ENCODE measurements around the gene GTSE1. TPM values are rescaled to one million over a fixed set of nuclear protein-coding genes. Genes with fewer than 3 reads are reported as not detected.
A peak's percentile ranks its signal among the peaks of the same experiment; 100 is the strongest.
"Not testable (repeated sequence)": the region's sequence is repeated elsewhere in the genome, so short reads cannot be mapped to it uniquely, and the experiment has no call there.

Gene GTSE1
- total RNA-seq, 1 experiment from 2014 or later: 38.8 TPM

DNA sequence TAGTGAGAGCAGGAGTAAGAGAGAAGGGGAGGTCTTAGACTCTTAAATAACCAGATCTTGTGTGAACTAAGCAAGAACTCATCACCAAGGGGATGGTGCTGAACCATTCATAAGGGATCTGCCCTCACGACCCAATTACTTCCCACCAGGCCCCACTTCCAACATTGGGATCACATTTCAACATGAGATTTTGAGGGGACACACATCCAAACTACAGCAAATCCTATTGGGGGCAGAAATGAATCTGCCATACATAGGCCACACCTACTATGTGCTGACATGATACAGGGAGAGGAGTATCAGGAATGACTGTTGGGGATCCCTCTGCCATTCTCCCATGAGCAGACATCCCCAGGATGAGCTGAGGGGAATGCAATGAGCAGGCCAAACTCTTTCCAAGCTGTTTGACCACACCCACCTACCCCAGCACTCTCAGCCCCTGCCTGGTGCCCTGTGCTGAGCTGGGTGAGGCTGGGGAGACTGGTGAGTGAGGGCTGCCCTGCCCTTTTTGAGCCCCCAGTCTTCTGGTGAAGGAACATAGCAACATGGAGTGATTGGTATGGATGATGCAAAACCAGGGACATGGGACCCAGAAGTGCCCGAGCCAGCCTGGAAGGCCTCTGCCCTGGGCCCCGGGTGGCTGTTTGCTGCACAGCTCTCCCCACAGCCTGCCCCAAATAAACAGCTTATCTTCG lies 1.2 kb upstream of the GTSE1 start:
- Histone ChIP-seq H3K36me3 (replicated peaks; ENCODE audit: control insufficient read depth, insufficient read depth, low read length) (peaks cover 14% of the 10 kb centered on the region), H3K27me3 (ENCODE audit: control insufficient read depth, insufficient read depth, low read length) (no peaks in the 10 kb centered on the region), H3K4me3 (ENCODE audit: insufficient read depth, low read depth, low read length) (peak overlapping the region; percentile 54)
- peak; percentile 64 for DNase-seq

DNA sequence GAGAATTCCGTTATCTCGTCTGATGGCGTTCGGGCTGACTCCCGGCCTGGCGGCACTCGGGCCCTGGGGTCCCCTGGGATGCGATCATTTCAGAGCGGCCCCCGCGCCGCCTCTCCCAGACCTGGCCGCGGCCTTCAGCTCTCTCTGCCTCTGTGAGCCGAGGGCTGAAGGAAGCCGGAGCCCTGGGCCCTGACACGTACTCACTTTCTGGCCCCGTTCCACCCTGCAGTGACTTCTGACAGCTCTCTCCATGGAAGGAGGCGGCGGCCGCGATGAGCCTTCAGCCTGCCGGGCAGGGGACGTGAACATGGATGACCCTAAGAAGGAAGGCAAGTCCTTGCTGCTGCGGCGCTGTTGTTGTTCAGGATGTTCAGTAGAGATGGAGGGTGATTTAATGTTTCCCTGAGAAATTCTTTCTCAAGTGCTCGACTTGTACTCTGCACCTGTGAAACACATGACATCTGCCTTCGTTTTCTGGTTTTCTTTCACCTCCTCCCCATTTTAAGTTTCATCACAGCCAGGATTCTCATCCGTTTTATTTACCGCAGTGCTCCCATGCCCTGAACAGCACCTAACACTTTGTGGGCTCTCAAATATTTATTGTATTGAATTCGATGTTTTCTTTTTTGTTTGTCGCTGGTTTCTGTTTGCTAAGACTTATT lies 612 bp downstream of the GTSE1 start:
- DNase-seq: peak; percentile 83
- Histone ChIP-seq H3K36me3 (replicated peaks; ENCODE audit: control insufficient read depth, insufficient read depth, low read length) (peaks cover 19% of the 10 kb centered on the region), H3K4me3 (ENCODE audit: insufficient read depth, low read depth, low read length) (peak overlapping the region; percentile 93), H3K27me3 (ENCODE audit: control insufficient read depth, insufficient read depth, low read length) (no peaks in the 10 kb centered on the region)

DNA sequence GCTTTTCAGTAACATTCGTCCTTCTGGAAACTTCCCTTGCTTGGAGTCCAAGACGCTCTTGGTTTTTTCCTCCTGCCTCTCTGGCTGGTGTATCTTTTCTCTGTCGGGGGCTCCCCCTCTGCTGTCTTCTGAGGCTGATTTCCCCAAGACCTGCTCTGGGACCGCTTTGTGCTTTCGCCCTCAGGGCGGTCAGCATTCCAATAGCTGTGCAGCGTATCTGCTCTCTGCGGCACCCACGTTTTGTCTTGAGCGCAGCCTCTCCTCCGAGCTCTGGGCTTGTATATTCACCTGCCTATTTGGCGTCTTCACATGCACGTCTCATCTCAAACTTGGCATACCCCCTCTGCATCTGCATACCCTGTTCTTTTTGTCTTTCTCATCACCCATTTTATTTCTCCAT lies 2.4 kb downstream of the GTSE1 start:
- Histone ChIP-seq H3K36me3 (replicated peaks; ENCODE audit: control insufficient read depth, insufficient read depth, low read length) (peaks cover 19% of the 10 kb centered on the region), H3K4me3 (ENCODE audit: insufficient read depth, low read depth, low read length) (no peak overlapping the region)
- DNase-seq: no peak

GRCh38 chr22:46300491-46300890 lies 3.8 kb downstream of the GTSE1 start:
- H3K36me3 ChIP-seq (replicated peaks; ENCODE audit: control insufficient read depth, insufficient read depth, low read length): peaks cover 19% of the 10 kb centered on the region
- H3K27me3 ChIP-seq (ENCODE audit: control insufficient read depth, insufficient read depth, low read length): no peaks in the 10 kb centered on the region
- no peak overlapping the region for H3K4me3 ChIP-seq (ENCODE audit: insufficient read depth, low read depth, low read length)
- DNase-seq: no peak

More for the DNA sequence above, 2.4 kb downstream of the GTSE1 start:
- no peaks in the 10 kb centered on the region for H3K27me3 ChIP-seq (ENCODE audit: control insufficient read depth, insufficient read depth, low read length)

- H3K27me3 ChIP-seq (ENCODE audit: control insufficient read depth, insufficient read depth, low read length): no peaks in the 10 kb centered on the region
- peaks cover 19% of the 10 kb centered on the region for H3K36me3 ChIP-seq (replicated peaks; ENCODE audit: control insufficient read depth, insufficient read depth, low read length)
- DNase-seq: no peak
- H3K4me3 ChIP-seq (ENCODE audit: insufficient read depth, low read depth, low read length): no peak overlapping the region
These were observed 6.8 kb downstream of the GTSE1 start for GRCh38 chr22:46303347-46303965.

GRCh38 chr22:46308283-46308988 lies 11.8 kb downstream of the GTSE1 start:
- H3K36me3 ChIP-seq (replicated peaks; ENCODE audit: control insufficient read depth, insufficient read depth, low read length): peaks cover 7% of the 10 kb centered on the region
- no peak overlapping the region for H3K4me3 ChIP-seq (ENCODE audit: insufficient read depth, low read depth, low read length)
- H3K27me3 ChIP-seq (ENCODE audit: control insufficient read depth, insufficient read depth, low read length): no peaks in the 10 kb centered on the region
- peak; percentile 32 for DNase-seq

GRCh38 chr22:46309526-46310085 lies 12.9 kb downstream of the GTSE1 start:
- peak; percentile 36 for DNase-seq
- H3K27me3 ChIP-seq (ENCODE audit: control insufficient read depth, insufficient read depth, low read length): no peaks in the 10 kb centered on the region
- H3K4me3 ChIP-seq (ENCODE audit: insufficient read depth, low read depth, low read length): no peak overlapping the region
- H3K36me3 ChIP-seq (replicated peaks; ENCODE audit: control insufficient read depth, insufficient read depth, low read length): peaks cover 11% of the 10 kb centered on the region

- Histone ChIP-seq H3K4me3 (ENCODE audit: insufficient read depth, low read depth, low read length) (no peak overlapping the region), H3K27me3 (ENCODE audit: control insufficient read depth, insufficient read depth, low read length) (no peaks in the 10 kb centered on the region), H3K36me3 (replicated peaks; ENCODE audit: control insufficient read depth, insufficient read depth, low read length) (peaks cover 16% of the 10 kb centered on the region)
- no peak for DNase-seq
These were observed 15.4 kb downstream of the GTSE1 start for GRCh38 chr22:46312056-46312455.

GRCh38 chr22:46312848-46313247 lies 16.2 kb downstream of the GTSE1 start:
- not testable (repeated sequence) for H3K4me3 ChIP-seq (ENCODE audit: insufficient read depth, low read depth, low read length); H3K27me3 ChIP-seq (ENCODE audit: control insufficient read depth, insufficient read depth, low read length); DNase-seq
- peaks cover 20% of the 10 kb centered on the region for H3K36me3 ChIP-seq (replicated peaks; ENCODE audit: control insufficient read depth, insufficient read depth, low read length)

GRCh38 chr22:46315976-46316375 lies 19.3 kb downstream of the GTSE1 start:
- no peak overlapping the region for H3K4me3 ChIP-seq (ENCODE audit: insufficient read depth, low read depth, low read length)
- peaks cover 27% of the 10 kb centered on the region for H3K36me3 ChIP-seq (replicated peaks; ENCODE audit: control insufficient read depth, insufficient read depth, low read length)
- DNase-seq: peak; percentile 37
- H3K27me3 ChIP-seq (ENCODE audit: control insufficient read depth, insufficient read depth, low read length): no peaks in the 10 kb centered on the region

- Histone ChIP-seq H3K27me3 (ENCODE audit: control insufficient read depth, insufficient read depth, low read length) (no peaks in the 10 kb centered on the region), H3K36me3 (replicated peaks; ENCODE audit: control insufficient read depth, insufficient read depth, low read length) (peaks cover 27% of the 10 kb centered on the region), H3K4me3 (ENCODE audit: insufficient read depth, low read depth, low read length) (no peak overlapping the region)
- no peak for DNase-seq
These were observed 21.0 kb downstream of the GTSE1 start for GRCh38 chr22:46317646-46318045.

GRCh38 chr22:46318576-46318975 lies 21.9 kb downstream of the GTSE1 start:
- Histone ChIP-seq H3K4me3 (ENCODE audit: insufficient read depth, low read depth, low read length) (no peak overlapping the region), H3K36me3 (replicated peaks; ENCODE audit: control insufficient read depth, insufficient read depth, low read length) (peaks cover 31% of the 10 kb centered on the region)

DNA sequence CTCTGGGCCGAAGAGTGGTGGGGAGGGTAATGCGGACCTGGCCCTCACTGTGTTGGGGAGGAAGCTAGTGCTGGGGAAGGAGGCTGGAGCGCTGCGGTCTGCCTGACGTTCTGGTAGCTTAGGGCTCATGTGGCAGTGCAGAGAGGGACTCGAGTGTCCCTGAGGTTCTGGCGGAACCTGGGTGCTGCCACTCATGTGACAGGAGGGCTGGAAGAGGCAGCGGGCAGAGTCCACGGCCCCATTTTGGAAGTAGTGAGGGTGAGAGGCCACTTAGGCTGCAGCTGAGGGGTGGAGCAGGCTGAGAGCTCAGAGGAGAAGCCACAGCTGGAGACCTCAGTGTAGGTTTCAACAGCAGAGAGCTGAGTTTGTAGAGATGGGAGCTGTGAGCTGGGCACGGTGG lies 22.6 kb downstream of the GTSE1 start:
- DNase-seq: peak; percentile 23
- H3K27me3 ChIP-seq (ENCODE audit: control insufficient read depth, insufficient read depth, low read length): no peaks in the 10 kb centered on the region
- peaks cover 30% of the 10 kb centered on the region for H3K36me3 ChIP-seq (replicated peaks; ENCODE audit: control insufficient read depth, insufficient read depth, low read length)
- no peak overlapping the region for H3K4me3 ChIP-seq (ENCODE audit: insufficient read depth, low read depth, low read length)

More at GRCh38 chr22:46318576-46318975, 21.9 kb downstream of the GTSE1 start:
- DNase-seq: peak; percentile 36
- no peaks in the 10 kb centered on the region for H3K27me3 ChIP-seq (ENCODE audit: control insufficient read depth, insufficient read depth, low read length)

- Histone ChIP-seq H3K27me3 (ENCODE audit: control insufficient read depth, insufficient read depth, low read length) (no peaks in the 10 kb centered on the region), H3K4me3 (ENCODE audit: insufficient read depth, low read depth, low read length) (no peak overlapping the region), H3K36me3 (replicated peaks; ENCODE audit: control insufficient read depth, insufficient read depth, low read length) (peaks cover 30% of the 10 kb centered on the region)
- DNase-seq: no peak
These were observed 23.6 kb downstream of the GTSE1 start for GRCh38 chr22:46320166-46320710.

Data from H7 (cell line).